WI38 (cell line): ENCODE measurements around the gene BDNF.
"Not testable (repeated sequence)": the region's sequence is repeated elsewhere in the genome, so short reads cannot be mapped to it uniquely, and the experiment has no call there.

ENCODE experiments used
- H3K4me3 ChIP-seq: 2 replicates; pipeline ENCODE4 v1.5.1; 2011; ENCODE audit warnings: low read depth, mild to moderate bottlenecking, control low read depth, low read length
- TF ChIP-seq, protein P1 (sequence below): IDR thresholded peaks from 2 replicates; pipeline ENCODE4 v1.5.1; 2012; ENCODE audit warnings: low read depth, mild to moderate bottlenecking, control low read depth, low read length

BDNF gene

GRCh38 chr11:27688076-27688475 lies 12.2 kb downstream of the BDNF start:
- H3K4me3 ChIP-seq, result no peak overlapping the region
- TF ChIP-seq, protein P1, sequence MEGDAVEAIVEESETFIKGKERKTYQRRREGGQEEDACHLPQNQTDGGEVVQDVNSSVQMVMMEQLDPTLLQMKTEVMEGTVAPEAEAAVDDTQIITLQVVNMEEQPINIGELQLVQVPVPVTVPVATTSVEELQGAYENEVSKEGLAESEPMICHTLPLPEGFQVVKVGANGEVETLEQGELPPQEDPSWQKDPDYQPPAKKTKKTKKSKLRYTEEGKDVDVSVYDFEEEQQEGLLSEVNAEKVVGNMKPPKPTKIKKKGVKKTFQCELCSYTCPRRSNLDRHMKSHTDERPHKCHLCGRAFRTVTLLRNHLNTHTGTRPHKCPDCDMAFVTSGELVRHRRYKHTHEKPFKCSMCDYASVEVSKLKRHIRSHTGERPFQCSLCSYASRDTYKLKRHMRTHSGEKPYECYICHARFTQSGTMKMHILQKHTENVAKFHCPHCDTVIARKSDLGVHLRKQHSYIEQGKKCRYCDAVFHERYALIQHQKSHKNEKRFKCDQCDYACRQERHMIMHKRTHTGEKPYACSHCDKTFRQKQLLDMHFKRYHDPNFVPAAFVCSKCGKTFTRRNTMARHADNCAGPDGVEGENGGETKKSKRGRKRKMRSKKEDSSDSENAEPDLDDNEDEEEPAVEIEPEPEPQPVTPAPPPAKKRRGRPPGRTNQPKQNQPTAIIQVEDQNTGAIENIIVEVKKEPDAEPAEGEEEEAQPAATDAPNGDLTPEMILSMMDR, result no peak

GRCh38 chr11:27681664-27682063 lies 18.6 kb downstream of the BDNF start:
- TF ChIP-seq, protein P1, result no peak
- H3K4me3 ChIP-seq, result no peak overlapping the region

- H3K4me3 ChIP-seq, result no peak overlapping the region
- TF ChIP-seq, protein P1, result no peak
These were observed 20.9 kb downstream of the BDNF start for GRCh38 chr11:27679136-27680015.

DNA sequence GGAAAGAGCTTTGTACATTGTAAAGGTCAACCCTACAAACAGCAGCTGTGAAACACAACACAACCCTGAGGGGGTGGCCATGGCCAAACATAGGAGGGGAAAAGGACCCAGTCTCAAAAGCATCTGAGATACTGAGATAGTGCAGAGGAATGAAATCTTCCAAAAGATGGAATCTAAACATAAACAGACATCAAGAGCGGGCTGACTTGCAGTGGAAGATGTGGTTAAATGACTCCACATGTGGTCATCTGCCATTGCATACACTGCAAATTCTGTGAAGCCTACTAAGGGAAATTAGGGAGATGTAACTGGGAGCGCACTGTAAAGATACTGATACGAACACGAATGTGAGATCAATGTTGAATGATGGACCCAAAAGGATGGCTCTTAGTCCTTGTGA lies 22.0 kb downstream of the BDNF start:
- H3K4me3 ChIP-seq, result no peak overlapping the region
- TF ChIP-seq, protein P1, result no peak

DNA sequence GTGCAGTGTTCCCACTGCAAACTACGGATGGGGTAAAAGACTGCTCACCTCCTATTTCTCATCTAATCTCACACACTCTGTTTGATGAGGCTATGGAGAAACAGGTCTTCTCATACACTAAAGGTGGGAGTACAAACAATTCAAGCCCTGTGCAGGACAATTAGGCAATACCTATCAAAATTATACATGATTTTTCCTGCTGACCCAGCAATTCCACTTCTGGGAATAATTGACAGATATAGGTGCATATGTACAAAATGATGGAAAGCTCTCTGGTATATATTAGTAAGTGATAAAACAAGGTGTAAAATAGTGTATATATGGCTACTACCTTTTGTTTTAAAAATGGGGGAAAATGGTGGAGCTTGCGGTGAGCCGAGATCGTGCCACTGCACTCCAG lies 23.1 kb downstream of the BDNF start:
- TF ChIP-seq, protein P1, result no peak
- no peak overlapping the region for H3K4me3 ChIP-seq

- no peak overlapping the region for H3K4me3 ChIP-seq
- TF ChIP-seq, protein P1, result no peak
These were observed 26.1 kb downstream of the BDNF start for GRCh38 chr11:27673979-27674663.

DNA sequence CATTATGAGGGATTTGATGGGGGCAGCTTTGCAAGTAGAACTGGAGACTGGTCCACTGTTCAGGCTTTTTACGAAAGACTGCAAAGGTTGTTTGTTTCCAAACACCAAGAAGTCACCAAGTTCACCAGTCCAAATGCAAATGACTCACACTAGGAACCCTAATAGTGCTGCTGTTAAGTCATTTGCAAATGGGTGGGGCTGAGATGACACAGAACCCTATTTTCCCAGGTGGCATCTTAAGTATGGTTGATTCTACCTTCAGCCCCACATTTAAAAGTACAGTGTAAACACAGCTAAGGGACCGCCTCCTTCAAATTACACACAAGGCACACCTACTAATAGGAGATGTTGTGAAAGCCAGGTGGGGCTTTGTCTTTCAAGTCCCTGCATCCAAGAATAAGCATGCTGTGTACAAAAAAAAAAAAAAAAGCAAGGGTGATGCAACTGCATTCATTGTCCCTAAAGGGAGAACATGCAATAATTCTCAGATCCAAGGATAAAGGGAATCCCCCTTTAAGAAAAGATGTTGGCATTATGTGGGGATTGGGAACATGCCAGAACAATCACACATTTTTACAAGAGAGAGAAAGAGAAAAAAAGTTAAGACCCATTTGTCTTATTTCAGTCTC lies 27.3 kb downstream of the BDNF start:
- H3K4me3 ChIP-seq, result no peak overlapping the region
- TF ChIP-seq, protein P1, result no peak

- H3K4me3 ChIP-seq, result not testable (repeated sequence)
These were observed 34.6 kb downstream of the BDNF start for GRCh38 chr11:27665508-27666101.
